Activated naive CD4-positive, alpha-beta T cell treated with anti-CD3 and anti-CD28 coated beads, Interleukin-2, amount 10 ng/mL, durations not matched to agents 7 days and 5 days (primary cell): Measurements from ENCODE around the gene ACTN4.
A peak's percentile ranks its signal among the peaks of the same experiment; 100 is the strongest.

Experiments
- CTCF ChIA-PET: fragments of 350-600 bp; sonication (Branson Sonifier 250); formaldehyde crosslinking; loops from one replicate; lab custom pipeline; 2021; ENCODE audit warnings: antibody characterized with exemption; lab: Charles Lee
- DNase-seq: peaks from one replicate; pipeline ENCODE4 v3.0.0-alpha.2; 2020
- H3K27ac Mint-ChIP-seq: one replicate; pipeline ENCODE4 v1.8.0; 2021; ENCODE audit warnings: mild to moderate bottlenecking, moderate library complexity, mixed read lengths
- H3K27me3 Mint-ChIP-seq: one replicate; pipeline ENCODE4 v1.8.0; 2021; ENCODE audit warnings: mild to moderate bottlenecking, mixed read lengths
- H3K36me3 Mint-ChIP-seq: one replicate; pipeline ENCODE4 v1.8.0; 2021; ENCODE audit warnings: mixed read lengths
- H3K4me1 Mint-ChIP-seq: one replicate; pipeline ENCODE4 v1.8.0; 2021; ENCODE audit warnings: mixed read lengths
- H3K4me3 Mint-ChIP-seq: one replicate; pipeline ENCODE4 v1.8.0; 2021; ENCODE audit warnings: mild to moderate bottlenecking, moderate library complexity, mixed read lengths
- H3K9me3 Mint-ChIP-seq: one replicate; pipeline ENCODE4 v1.8.0; 2021; ENCODE audit warnings: mixed read lengths

The ACTN4 gene

GRCh38 chr19:38733493-38734175, 86.2 kb downstream of the ACTN4 start:
- DNase-seq, result peak; percentile 31
- Mint-ChIP-seq H3K9me3 (no peaks in the 10 kb centered on the region), H3K4me1 (peaks cover 56% of the 10 kb centered on the region), H3K36me3 (peaks cover 25% of the 10 kb centered on the region), H3K27ac (peak overlapping the region; percentile 91), H3K4me3 (peak overlapping the region; percentile 74), H3K27me3 (peaks cover 35% of the 10 kb centered on the region)
- CTCF ChIA-PET, result interaction anchor here (0.6 to 3.4 kb wide), 4 partner anchors 36 to 219 kb away, joined by 3 to 18 read pairs (median 4); partner anchors contain the start of genes MRPS12 and SARS2

GRCh38 chr19:38734176-38734425, 86.7 kb downstream of the ACTN4 start:
- H3K4me1 Mint-ChIP-seq, result peaks cover 60% of the 10 kb centered on the region
- DNase-seq, result no peak

GRCh38 chr19:38734426-38735256, 87.2 kb downstream of the ACTN4 start:
- peak; percentile 67 for DNase-seq
- Mint-ChIP-seq H3K36me3 (peaks cover 23% of the 10 kb centered on the region), H3K27me3 (peaks cover 44% of the 10 kb centered on the region), H3K4me3 (peak overlapping the region; percentile 74), H3K27ac (peak overlapping the region; percentile 91), H3K4me1 (peaks cover 63% of the 10 kb centered on the region), H3K9me3 (no peaks in the 10 kb centered on the region)
- CTCF ChIA-PET, result interaction anchor here (0.7 to 3.4 kb wide), 6 partner anchors 9 to 265 kb away, joined by 3 to 18 read pairs (median 4); partner anchors contain the start of genes MRPS12 and SARS2

More at GRCh38 chr19:38734176-38734425, 86.7 kb downstream of the ACTN4 start:
- no peaks in the 10 kb centered on the region for H3K9me3 Mint-ChIP-seq
- peaks cover 39% of the 10 kb centered on the region for H3K27me3 Mint-ChIP-seq
- peak overlapping the region; percentile 74 for H3K4me3 Mint-ChIP-seq
- peaks cover 25% of the 10 kb centered on the region for H3K36me3 Mint-ChIP-seq
- CTCF ChIA-PET, result interaction anchor here (1.0 to 3.4 kb wide), 3 partner anchors 135 to 218 kb away, joined by 3 to 18 read pairs (median 5); partner anchors contain the start of genes MRPS12 and SARS2
- H3K27ac Mint-ChIP-seq, result peak overlapping the region; percentile 91

GRCh38 chr19:38735257-38735686, 87.8 kb downstream of the ACTN4 start:
- peaks cover 18% of the 10 kb centered on the region for H3K36me3 Mint-ChIP-seq
- H3K4me3 Mint-ChIP-seq, result peak overlapping the region; percentile 74
- no peaks in the 10 kb centered on the region for H3K9me3 Mint-ChIP-seq
- CTCF ChIA-PET, result interaction anchor here (0.7 to 3.4 kb wide), 5 partner anchors 9 to 265 kb away, joined by 3 to 18 read pairs (median 4); partner anchors contain the start of genes MRPS12 and SARS2
- peaks cover 66% of the 10 kb centered on the region for H3K4me1 Mint-ChIP-seq
- peaks cover 50% of the 10 kb centered on the region for H3K27me3 Mint-ChIP-seq
- peak; percentile 63 for DNase-seq
- peak overlapping the region; percentile 91 for H3K27ac Mint-ChIP-seq

GRCh38 chr19:38736036-38736412, 88.6 kb downstream of the ACTN4 start:
- peaks cover 65% of the 10 kb centered on the region for H3K4me1 Mint-ChIP-seq
- DNase-seq, result peak; percentile 71
- peak overlapping the region; percentile 58 for H3K4me3 Mint-ChIP-seq
- H3K27ac Mint-ChIP-seq, result no peak overlapping the region
- no peaks in the 10 kb centered on the region for H3K9me3 Mint-ChIP-seq
- peaks cover 57% of the 10 kb centered on the region for H3K27me3 Mint-ChIP-seq
- H3K36me3 Mint-ChIP-seq, result peaks cover 14% of the 10 kb centered on the region
- CTCF ChIA-PET, result no interaction called here

- peaks cover 57% of the 10 kb centered on the region for H3K27me3 Mint-ChIP-seq
- H3K4me3 Mint-ChIP-seq, result peak overlapping the region; percentile 69
- H3K9me3 Mint-ChIP-seq, result no peaks in the 10 kb centered on the region
- no peak overlapping the region for H3K27ac Mint-ChIP-seq
- DNase-seq, result peak; percentile 74
- H3K36me3 Mint-ChIP-seq, result peaks cover 10% of the 10 kb centered on the region
- CTCF ChIA-PET, result no interaction called here
- H3K4me1 Mint-ChIP-seq, result peaks cover 65% of the 10 kb centered on the region
These were observed 89.2 kb downstream of the ACTN4 start for GRCh38 chr19:38736413-38737280.

- Mint-ChIP-seq H3K4me3 (peak overlapping the region; percentile 31), H3K36me3 (peaks cover 6% of the 10 kb centered on the region), H3K9me3 (no peaks in the 10 kb centered on the region), H3K27me3 (peaks cover 58% of the 10 kb centered on the region), H3K27ac (no peak overlapping the region), H3K4me1 (peaks cover 61% of the 10 kb centered on the region)
- CTCF ChIA-PET, result no interaction called here
- no peak for DNase-seq
These were observed 89.9 kb downstream of the ACTN4 start for GRCh38 chr19:38737281-38737865.

GRCh38 chr19:38737921-38738737, 90.7 kb downstream of the ACTN4 start:
- H3K27me3 Mint-ChIP-seq, result peaks cover 63% of the 10 kb centered on the region
- CTCF ChIA-PET, result no interaction called here
- H3K27ac Mint-ChIP-seq, result no peak overlapping the region
- H3K4me3 Mint-ChIP-seq, result peak overlapping the region; percentile 31
- H3K4me1 Mint-ChIP-seq, result peaks cover 54% of the 10 kb centered on the region
- H3K9me3 Mint-ChIP-seq, result no peaks in the 10 kb centered on the region
- DNase-seq, result no peak
- H3K36me3 Mint-ChIP-seq, result peaks cover 2% of the 10 kb centered on the region

- H3K27me3 Mint-ChIP-seq, result peaks cover 69% of the 10 kb centered on the region
- H3K9me3 Mint-ChIP-seq, result no peaks in the 10 kb centered on the region
- H3K4me1 Mint-ChIP-seq, result peaks cover 39% of the 10 kb centered on the region
- H3K36me3 Mint-ChIP-seq, result no peaks in the 10 kb centered on the region
- no peak for DNase-seq
- H3K27ac Mint-ChIP-seq, result no peak overlapping the region
- H3K4me3 Mint-ChIP-seq, result no peak overlapping the region
- CTCF ChIA-PET, result no interaction called here
These were observed 92.2 kb downstream of the ACTN4 start for GRCh38 chr19:38739440-38740256.

- H3K4me1 Mint-ChIP-seq, result peaks cover 38% of the 10 kb centered on the region
- CTCF ChIA-PET, result no interaction called here
- DNase-seq, result no peak
- peaks cover 66% of the 10 kb centered on the region for H3K27me3 Mint-ChIP-seq
- no peak overlapping the region for H3K4me3 Mint-ChIP-seq
- H3K9me3 Mint-ChIP-seq, result no peaks in the 10 kb centered on the region
- H3K36me3 Mint-ChIP-seq, result no peaks in the 10 kb centered on the region
- no peak overlapping the region for H3K27ac Mint-ChIP-seq
These were observed 92.8 kb downstream of the ACTN4 start for GRCh38 chr19:38740257-38740592.

GRCh38 chr19:38740932-38741331, 93.5 kb downstream of the ACTN4 start:
- H3K27ac Mint-ChIP-seq, result no peak overlapping the region
- no peaks in the 10 kb centered on the region for H3K9me3 Mint-ChIP-seq
- DNase-seq, result no peak
- H3K27me3 Mint-ChIP-seq, result peaks cover 70% of the 10 kb centered on the region
- peaks cover 35% of the 10 kb centered on the region for H3K4me1 Mint-ChIP-seq
- H3K4me3 Mint-ChIP-seq, result no peak overlapping the region
- no peaks in the 10 kb centered on the region for H3K36me3 Mint-ChIP-seq
- CTCF ChIA-PET, result no interaction called here

- CTCF ChIA-PET, result no interaction called here
- H3K9me3 Mint-ChIP-seq, result no peaks in the 10 kb centered on the region
These were observed 94.2 kb downstream of the ACTN4 start for GRCh38 chr19:38741670-38742069.

More at GRCh38 chr19:38741670-38742069, 94.2 kb downstream of the ACTN4 start:
- Mint-ChIP-seq H3K36me3 (no peaks in the 10 kb centered on the region), H3K27me3 (peaks cover 62% of the 10 kb centered on the region), H3K27ac (no peak overlapping the region), H3K4me3 (no peak overlapping the region), H3K4me1 (peaks cover 31% of the 10 kb centered on the region)
- DNase-seq, result no peak
